ENCODE data around the gene FA2H.
"Not testable (repeated sequence)": the region's sequence is repeated elsewhere in the genome, so short reads cannot be mapped to it uniquely, and the experiment has no call there.

The FA2H gene

DNA sequence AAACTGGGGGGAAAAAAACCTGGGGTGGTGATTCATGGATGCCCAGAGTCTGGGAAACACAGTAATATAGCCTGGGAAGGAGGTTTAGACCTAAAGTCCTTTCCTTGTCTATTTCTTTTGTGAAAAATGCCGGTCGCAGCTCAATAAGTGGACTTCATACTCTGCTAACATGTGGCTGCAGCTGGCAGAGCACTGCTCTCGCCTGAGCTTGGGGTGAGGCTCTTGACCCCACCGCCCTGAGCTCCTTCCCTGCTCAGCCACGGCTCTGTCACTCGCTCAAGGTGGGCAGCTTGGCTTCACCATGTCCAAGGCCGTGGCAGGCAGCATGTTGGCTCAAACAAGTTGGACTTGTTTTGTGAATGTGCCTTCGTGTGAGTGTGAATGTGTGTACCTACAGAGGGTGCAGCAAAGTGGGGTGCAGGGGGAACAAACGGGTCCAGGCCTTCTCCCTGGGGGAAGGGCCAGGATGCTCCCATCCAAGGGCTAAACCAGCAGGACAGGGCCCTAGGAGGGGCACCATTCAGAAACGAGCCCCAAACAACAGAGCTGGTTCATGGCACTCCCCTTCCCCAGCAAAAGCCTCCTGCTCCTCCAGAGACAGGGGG is 4.9 kb downstream of the FA2H start:
- DNase-seq, result no peak

- DNase-seq, result no peak
Observed at GRCh38 chr16:74768239-74768638, 6.4 kb downstream of the FA2H start.

DNA sequence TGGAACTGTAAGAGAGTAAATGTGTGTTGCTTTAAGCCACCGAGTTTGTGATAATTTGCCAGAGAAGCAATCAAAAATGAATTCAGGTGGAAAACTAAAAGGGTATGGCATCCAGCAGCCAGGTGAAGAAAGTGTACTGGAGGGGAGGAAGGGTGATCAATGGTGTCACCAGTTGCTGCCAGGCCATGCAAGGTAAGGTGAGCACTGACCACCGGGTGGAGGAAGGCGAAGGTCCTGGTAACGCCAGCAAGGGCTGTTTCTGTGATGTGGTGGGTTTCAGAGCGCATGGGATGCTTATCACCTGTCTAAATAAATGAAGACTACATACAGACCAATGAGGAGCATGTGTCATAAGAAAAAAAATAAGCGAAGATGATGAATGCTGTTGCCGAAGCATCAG is 6.9 kb downstream of the FA2H start:
- no peak for DNase-seq

DNA sequence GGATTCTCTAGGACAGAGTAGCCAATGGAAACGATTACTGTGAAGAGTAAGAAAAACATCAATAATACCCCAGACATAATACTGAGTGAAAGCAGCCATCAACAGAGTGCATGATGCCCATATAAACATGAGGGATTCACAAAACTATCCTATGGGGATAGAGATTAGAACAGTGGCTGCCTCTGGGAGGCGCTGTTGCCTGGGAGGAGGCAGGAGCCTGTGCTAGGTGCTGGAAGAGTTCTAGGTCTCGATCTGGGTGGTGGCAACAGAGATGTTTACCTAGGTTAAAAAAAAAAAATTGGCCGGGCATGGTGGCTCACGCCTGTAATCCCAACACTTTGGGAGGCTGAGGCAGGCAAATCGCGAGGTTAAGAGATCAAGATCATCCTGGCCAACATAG is 7.9 kb downstream of the FA2H start:
- DNase-seq, result no peak

GRCh38 chr16:74764184-74764583 is 10.4 kb downstream of the FA2H start:
- DNase-seq, result not testable (repeated sequence)

GRCh38 chr16:74761665-74762064 is 13.0 kb downstream of the FA2H start:
- DNase-seq, result no peak

- DNase-seq, result no peak
Observed at GRCh38 chr16:74760007-74760767, 14.4 kb downstream of the FA2H start.

GRCh38 chr16:74759564-74759963 is 15.1 kb downstream of the FA2H start:
- no peak for DNase-seq

DNA sequence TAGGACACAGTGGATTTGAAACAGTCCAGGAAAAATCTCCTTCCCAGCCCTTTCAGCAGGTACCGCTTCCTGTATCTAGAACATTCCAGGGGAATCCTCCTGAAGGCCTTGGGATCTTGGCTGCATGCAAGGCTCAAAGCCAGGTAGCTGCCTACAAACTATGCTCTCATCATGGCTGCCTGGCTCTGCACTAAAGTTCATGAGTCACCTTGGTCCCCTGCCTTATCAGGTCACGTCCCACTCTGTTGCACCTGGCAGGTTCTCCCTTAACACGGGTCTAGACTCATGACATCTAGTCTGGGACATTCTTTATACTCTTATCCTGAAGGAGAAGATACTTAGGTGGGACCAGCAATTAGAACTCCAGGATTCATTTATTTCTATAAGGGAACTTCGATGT is 15.8 kb downstream of the FA2H start:
- no peak for DNase-seq

- DNase-seq, result no peak
Observed at GRCh38 chr16:74757349-74757748, 17.3 kb downstream of the FA2H start.

- no peak for DNase-seq
Observed at GRCh38 chr16:74756203-74756602, 18.4 kb downstream of the FA2H start.

GRCh38 chr16:74753180-74753579 is 21.4 kb downstream of the FA2H start:
- DNase-seq, result no peak

- DNase-seq, result no peak
Observed at GRCh38 chr16:74752756-74753155, 21.9 kb downstream of the FA2H start.

GRCh38 chr16:74752258-74752657 is 22.4 kb downstream of the FA2H start:
- DNase-seq, result no peak

DNA sequence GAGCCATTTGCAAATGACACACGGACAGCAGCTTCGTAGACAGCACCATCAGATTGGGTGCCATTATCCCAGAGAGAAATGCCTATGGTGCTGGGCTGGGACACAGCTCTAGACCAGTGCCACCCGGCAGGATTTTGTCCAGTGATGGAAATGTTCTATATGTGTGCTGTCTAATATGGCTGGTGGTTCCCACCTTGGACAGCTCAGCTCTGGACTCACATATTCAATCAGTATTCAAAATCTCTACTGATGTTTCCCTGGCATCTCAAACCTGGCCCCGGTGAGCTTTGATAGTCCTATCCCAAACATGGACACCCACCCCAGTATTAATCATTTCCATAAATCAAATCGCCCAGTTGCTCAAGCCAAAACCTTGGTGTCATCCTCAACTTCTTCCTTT is 23.0 kb downstream of the FA2H start:
- no peak for DNase-seq

DNA sequence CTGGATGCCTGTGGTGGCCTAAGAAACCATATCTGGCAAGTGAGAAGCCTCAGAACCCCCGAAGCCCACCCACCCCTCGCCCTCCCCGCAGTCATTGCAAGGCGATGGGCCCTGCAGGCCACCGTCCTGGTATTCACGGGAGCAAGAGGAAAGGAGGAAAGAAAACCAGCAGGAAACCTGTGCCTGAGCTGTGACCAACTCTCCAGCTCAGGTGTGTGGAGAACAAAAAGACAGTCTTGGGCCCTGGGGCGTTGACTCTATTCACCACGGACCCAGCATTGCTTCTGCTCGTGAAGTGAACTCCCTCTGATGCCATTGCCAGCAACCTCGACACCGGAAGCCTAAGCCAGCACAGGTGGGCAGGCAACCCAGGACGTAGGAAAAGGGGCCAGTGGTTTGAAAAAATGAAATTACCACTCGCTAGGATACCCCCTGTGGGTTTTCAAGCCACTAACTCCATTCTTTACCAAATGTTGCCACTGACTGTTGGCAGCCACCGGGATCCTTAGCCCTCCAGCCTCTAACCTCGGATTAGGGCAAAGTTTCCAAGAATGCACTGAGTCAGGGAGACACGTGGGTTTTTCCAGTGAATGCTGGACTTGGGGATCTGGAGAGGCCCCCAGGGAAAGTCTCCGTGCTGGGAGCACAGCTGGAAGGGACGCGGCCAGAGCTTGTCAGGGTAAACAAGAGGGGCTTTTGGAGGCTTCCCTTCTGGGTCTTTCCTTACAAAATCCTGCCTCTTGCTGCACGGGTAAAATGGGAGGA is 25.1 kb downstream of the FA2H start:
- no peak for DNase-seq

- no peak for DNase-seq
Observed at GRCh38 chr16:74748616-74749026, 26.0 kb downstream of the FA2H start.

DNA sequence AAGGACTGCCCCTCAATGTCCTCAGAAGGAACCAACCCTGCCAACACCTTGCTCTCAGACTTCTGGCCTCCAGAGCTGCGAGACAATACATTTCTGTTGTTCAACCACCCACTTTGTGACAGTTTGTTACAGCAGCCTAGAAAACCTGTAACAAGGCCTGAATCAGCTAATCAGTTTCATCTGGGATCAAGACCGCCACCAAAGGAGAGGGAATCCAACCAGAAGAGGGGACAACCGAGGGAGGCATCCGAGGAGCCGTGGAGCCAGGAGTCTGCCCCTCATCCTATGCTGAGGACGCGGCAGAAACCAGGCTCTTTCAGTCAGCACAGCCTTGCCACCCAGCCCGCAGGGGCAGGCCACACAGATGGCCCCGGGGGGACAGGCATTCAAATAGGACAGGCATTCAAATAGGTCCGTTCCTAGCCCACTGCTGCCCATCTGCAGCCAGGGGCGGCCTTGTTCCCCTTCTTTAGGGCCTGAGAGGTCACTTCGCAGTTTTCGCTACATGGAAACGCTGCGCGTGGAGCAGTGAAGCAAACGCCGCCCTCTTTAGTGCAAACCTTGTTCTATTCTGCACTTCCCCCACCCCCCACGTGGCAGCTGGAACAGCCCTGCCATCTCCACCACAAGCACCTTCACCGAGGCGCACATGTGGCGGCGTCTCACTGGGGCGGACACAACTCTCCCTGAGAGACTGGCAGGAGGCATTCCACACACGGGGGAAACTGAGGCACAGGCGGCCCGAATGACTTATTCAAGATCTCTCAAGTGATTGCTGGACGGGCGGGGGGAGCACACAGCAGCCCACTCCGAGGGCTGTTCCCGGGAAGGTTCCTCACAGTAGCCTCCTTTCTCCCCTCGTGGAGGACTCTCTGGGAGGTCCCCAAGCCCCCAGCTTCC is 26.7 kb downstream of the FA2H start:
- no peak for DNase-seq

- no peak for DNase-seq
Observed at GRCh38 chr16:74745926-74746325, 28.7 kb downstream of the FA2H start.

DNA sequence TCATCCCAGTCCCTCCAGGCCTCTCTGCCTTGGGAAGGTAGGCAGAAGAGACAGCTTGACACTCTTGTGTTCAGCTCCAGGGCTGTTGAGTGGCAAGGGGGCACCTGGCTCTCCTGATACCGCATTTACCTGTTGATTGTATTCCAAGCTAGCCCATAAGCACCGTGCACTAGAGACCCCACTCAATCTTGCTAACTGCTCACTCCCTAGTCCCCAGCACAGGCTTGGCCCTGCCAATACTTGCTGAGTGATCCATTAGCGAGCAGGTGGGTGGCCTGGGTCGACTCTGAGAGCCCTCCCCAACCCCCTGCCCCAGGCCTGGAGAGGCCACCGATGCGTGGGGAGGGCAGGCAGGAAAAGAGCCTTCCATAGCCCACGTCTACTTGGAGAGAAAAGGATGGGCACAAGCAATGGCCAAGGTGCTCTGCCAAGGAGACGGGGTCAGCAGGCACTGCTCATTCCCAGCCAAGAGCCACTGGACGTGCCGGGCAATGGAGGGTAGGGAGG is 29.5 kb downstream of the FA2H start:
- DNase-seq, result no peak

GRCh38 chr16:74744566-74744965 is 30.1 kb downstream of the FA2H start:
- no peak for DNase-seq

- DNase-seq, result peak; percentile 42
Observed at GRCh38 chr16:74743668-74744299, 30.8 kb downstream of the FA2H start.
